ENCODE data around the gene SLC22A7. TPM values are rescaled to one million over a fixed set of nuclear protein-coding genes. Genes with fewer than 3 reads are reported as not detected.
"Not testable (repeated sequence)": the region's sequence is repeated elsewhere in the genome, so short reads cannot be mapped to it uniquely, and the experiment has no call there.

Gene SLC22A7
- total RNA-seq, 1 experiment from 2014 or later: not detected

DNA sequence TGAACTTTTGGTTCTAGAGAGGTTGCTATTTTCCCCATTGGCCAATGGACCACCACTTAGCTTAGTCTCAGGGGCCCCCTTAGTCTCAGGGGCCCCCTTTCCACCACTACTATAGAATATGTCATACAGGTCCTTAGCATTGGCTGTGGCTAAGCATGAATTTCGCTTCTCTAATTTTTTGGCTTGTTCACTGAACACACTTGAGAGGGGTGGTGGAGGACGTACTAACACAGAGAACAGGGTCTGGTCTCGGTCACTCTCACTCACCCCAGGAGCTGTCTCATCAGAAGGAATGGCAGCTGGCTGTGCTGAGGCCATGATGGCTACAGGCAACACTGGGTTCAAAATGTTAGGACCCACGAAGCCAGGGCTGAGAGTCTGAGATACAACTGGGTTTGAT lies 41.1 kb downstream of the SLC22A7 start:
- no peak overlapping the region for H3K4me3 Mint-ChIP-seq (ENCODE audit: low read depth, unreplicated experiment)
- no peaks in the 10 kb centered on the region for H3K9me3 Mint-ChIP-seq (ENCODE audit: low read depth, unreplicated experiment)
- no peaks in the 10 kb centered on the region for H3K27me3 Mint-ChIP-seq (ENCODE audit: unreplicated experiment)
- CTCF ChIA-PET: interaction anchor here (0.6 kb wide), 1 partner anchor 78 kb away, joined by 4 read pairs; no protein-coding TSS in a partner anchor
- peaks cover 4% of the 10 kb centered on the region for H3K36me3 Mint-ChIP-seq (ENCODE audit: insufficient read depth, unreplicated experiment)
- H3K4me1 Mint-ChIP-seq (ENCODE audit: low read depth, unreplicated experiment): peaks cover 7% of the 10 kb centered on the region
- intact Hi-C loops (cut with micrococcal nuclease; ENCODE audit: unreplicated experiment): no loop called here
- BruUV-seq (replicated peaks): no TSS peak
- no peak overlapping the region for H3K27ac Mint-ChIP-seq (ENCODE audit: unreplicated experiment)
- DNase-seq: no peak
- TF ChIP-seq, protein P1, sequence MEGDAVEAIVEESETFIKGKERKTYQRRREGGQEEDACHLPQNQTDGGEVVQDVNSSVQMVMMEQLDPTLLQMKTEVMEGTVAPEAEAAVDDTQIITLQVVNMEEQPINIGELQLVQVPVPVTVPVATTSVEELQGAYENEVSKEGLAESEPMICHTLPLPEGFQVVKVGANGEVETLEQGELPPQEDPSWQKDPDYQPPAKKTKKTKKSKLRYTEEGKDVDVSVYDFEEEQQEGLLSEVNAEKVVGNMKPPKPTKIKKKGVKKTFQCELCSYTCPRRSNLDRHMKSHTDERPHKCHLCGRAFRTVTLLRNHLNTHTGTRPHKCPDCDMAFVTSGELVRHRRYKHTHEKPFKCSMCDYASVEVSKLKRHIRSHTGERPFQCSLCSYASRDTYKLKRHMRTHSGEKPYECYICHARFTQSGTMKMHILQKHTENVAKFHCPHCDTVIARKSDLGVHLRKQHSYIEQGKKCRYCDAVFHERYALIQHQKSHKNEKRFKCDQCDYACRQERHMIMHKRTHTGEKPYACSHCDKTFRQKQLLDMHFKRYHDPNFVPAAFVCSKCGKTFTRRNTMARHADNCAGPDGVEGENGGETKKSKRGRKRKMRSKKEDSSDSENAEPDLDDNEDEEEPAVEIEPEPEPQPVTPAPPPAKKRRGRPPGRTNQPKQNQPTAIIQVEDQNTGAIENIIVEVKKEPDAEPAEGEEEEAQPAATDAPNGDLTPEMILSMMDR (IDR thresholded peaks at IDR 0.05; ENCODE audit: unreplicated experiment): no peak

DNA sequence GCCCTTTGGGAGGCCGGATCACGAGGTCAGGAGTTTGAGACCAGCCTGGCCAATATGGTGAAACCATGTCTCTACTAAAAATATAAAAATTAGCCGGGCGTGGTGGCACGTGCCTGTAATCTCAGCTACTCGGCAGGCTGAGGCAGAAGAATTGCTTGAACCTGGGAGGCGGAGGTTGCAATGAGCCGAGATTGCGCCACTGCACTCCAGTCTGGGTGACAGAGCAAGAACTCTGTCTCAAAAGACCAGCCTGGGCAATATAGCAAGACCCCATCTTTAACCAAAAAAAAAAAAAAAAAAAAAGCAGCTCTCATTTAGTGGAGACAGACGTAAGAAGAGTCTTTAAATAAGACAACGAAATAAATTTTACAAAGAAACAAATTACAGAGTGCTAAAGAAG lies 48.2 kb downstream of the SLC22A7 start:
- CTCF ChIA-PET: interaction anchor here (0.7 to 1.0 kb wide), 2 partner anchors 11 to 127 kb away, joined by 5 to 11 read pairs; no protein-coding TSS in a partner anchor
- H3K9me3 Mint-ChIP-seq (ENCODE audit: low read depth, unreplicated experiment); H3K36me3 Mint-ChIP-seq (ENCODE audit: insufficient read depth, unreplicated experiment); DNase-seq; H3K4me3 Mint-ChIP-seq (ENCODE audit: low read depth, unreplicated experiment); H3K27me3 Mint-ChIP-seq (ENCODE audit: unreplicated experiment); intact Hi-C loops (cut with micrococcal nuclease; ENCODE audit: unreplicated experiment); H3K27ac Mint-ChIP-seq (ENCODE audit: unreplicated experiment); BruUV-seq (replicated peaks); H3K4me1 Mint-ChIP-seq (ENCODE audit: low read depth, unreplicated experiment): not testable (repeated sequence)

DNA sequence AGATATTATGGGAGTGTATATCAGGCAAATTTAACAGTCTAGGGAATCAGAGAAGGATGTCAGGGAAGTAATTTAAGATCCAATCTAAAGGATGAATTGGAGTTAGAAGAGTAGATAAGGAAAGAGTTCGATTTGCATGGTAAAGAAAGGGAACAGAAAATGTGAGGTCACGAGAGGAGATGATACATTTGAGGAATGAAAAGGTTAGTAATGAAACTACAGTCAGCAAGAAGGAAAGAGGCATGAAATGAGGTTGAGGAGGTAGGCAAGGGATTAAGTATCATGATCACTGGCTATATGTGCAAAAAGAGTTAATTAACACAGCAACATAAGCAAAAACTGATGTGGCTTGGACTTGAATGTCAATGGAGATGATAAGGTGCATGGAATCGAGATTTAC lies 49.0 kb downstream of the SLC22A7 start:
- Mint-ChIP-seq H3K36me3 (ENCODE audit: insufficient read depth, unreplicated experiment) (peaks cover 4% of the 10 kb centered on the region), H3K4me3 (ENCODE audit: low read depth, unreplicated experiment) (no peak overlapping the region), H3K27ac (ENCODE audit: unreplicated experiment) (no peak overlapping the region), H3K4me1 (ENCODE audit: low read depth, unreplicated experiment) (no peaks in the 10 kb centered on the region), H3K9me3 (ENCODE audit: low read depth, unreplicated experiment) (no peaks in the 10 kb centered on the region), H3K27me3 (ENCODE audit: unreplicated experiment) (no peaks in the 10 kb centered on the region)
- no TSS peak for BruUV-seq (replicated peaks)
- intact Hi-C loops (cut with micrococcal nuclease; ENCODE audit: unreplicated experiment): no loop called here
- CTCF ChIA-PET: interaction anchor here (1.0 kb wide), 1 partner anchor 127 kb away, joined by 11 read pairs; no protein-coding TSS in a partner anchor
- TF ChIP-seq, protein P1 (IDR thresholded peaks at IDR 0.05; ENCODE audit: unreplicated experiment): no peak
- no peak for DNase-seq

DNA sequence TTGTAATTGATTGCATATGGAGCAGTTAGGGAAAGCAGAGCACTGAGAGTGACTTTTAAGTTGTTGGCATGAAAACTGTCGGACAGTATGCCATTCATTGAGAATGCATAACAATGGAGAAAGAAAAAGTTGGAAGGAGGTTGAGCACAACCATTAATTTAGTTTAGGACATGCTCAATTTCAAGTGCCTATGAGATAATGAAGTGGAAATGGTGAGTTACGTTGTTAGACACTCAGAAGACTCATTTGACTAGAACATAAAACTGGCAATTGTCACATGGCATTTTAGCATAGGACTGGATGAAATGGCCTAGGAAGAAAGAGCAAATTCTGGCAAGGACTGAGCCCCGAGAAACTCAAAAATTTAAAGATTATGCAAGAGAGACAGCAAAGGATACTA lies 49.4 kb downstream of the SLC22A7 start:
- TF ChIP-seq, protein P1 (IDR thresholded peaks at IDR 0.05; ENCODE audit: unreplicated experiment): no peak
- no peak for DNase-seq
- Mint-ChIP-seq H3K27ac (ENCODE audit: unreplicated experiment) (no peak overlapping the region), H3K36me3 (ENCODE audit: insufficient read depth, unreplicated experiment) (peaks cover 4% of the 10 kb centered on the region), H3K4me3 (ENCODE audit: low read depth, unreplicated experiment) (no peak overlapping the region), H3K9me3 (ENCODE audit: low read depth, unreplicated experiment) (no peaks in the 10 kb centered on the region), H3K4me1 (ENCODE audit: low read depth, unreplicated experiment) (no peaks in the 10 kb centered on the region), H3K27me3 (ENCODE audit: unreplicated experiment) (no peaks in the 10 kb centered on the region)
- no TSS peak for BruUV-seq (replicated peaks)
- intact Hi-C loops (cut with micrococcal nuclease; ENCODE audit: unreplicated experiment): no loop called here
- CTCF ChIA-PET: no interaction called here

DNA sequence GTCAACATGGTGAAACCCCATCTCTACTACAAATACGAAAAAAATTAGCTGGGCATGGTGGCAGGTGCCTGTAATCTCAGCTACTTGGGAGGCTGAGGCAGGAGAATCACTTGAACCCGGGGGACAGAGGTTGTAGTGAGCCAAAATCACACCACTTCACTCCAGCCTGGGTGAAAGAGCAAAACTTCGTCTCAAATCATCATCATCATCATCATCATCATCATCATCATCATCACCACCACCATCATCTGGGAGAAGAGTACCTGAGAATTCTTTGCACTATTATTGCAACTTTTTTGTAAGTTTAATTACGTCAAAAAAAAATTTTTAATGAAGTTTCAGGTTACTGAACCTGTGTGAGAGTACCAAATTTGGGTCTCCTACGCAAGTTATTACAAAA lies 53.9 kb downstream of the SLC22A7 start:
- BruUV-seq (replicated peaks); H3K9me3 Mint-ChIP-seq (ENCODE audit: low read depth, unreplicated experiment); H3K36me3 Mint-ChIP-seq (ENCODE audit: insufficient read depth, unreplicated experiment); DNase-seq; H3K4me3 Mint-ChIP-seq (ENCODE audit: low read depth, unreplicated experiment); intact Hi-C loops (cut with micrococcal nuclease; ENCODE audit: unreplicated experiment); H3K27ac Mint-ChIP-seq (ENCODE audit: unreplicated experiment); H3K4me1 Mint-ChIP-seq (ENCODE audit: low read depth, unreplicated experiment); H3K27me3 Mint-ChIP-seq (ENCODE audit: unreplicated experiment): not testable (repeated sequence)
- CTCF ChIA-PET: interaction anchor here (0.6 kb wide), 1 partner anchor 59 kb away, joined by 4 read pairs; no protein-coding TSS in a partner anchor

Other genes with a start within 250 kb of the SLC22A7 start
- 25.5 and 25.9 TPM in 2 replicates for gene CUL7, start 244.4 kb upstream of the SLC22A7 start, total RNA-seq (2022)
- gene MRPL2, start 238.8 kb upstream of the SLC22A7 start, total RNA-seq (2022): 125 and 135 TPM in 2 replicates
- 42.1 and 50.7 TPM in 2 replicates for gene KLC4, start 238.6 kb upstream of the SLC22A7 start, total RNA-seq (2022)
- 49.7 and 66.0 TPM in 2 replicates for gene PTK7, start 221.9 kb upstream of the SLC22A7 start, total RNA-seq (2022)
- gene SRF, start 127.0 kb upstream of the SLC22A7 start, total RNA-seq (2022): 43.4 and 48.0 TPM in 2 replicates
- 73.1 and 82.8 TPM in 2 replicates for gene CUL9, start 116.1 kb upstream of the SLC22A7 start, total RNA-seq (2022)
- 82.6 and 86.8 TPM in 2 replicates for gene DNPH1, start 68.8 kb upstream of the SLC22A7 start, total RNA-seq (2022)
- 0.17 and 0.29 TPM in 2 replicates for gene TTBK1, start 54.8 kb upstream of the SLC22A7 start, total RNA-seq (2022)
- 2.3 and 5.4 TPM in 2 replicates for gene CRIP3, start 10.6 kb downstream of the SLC22A7 start, total RNA-seq (2022)
- 14.7 and 15.8 TPM in 2 replicates for gene ZNF318, start 71.4 kb downstream of the SLC22A7 start, total RNA-seq (2022)
- 53.0 and 60.4 TPM in 2 replicates for gene ABCC10, start 129.3 kb downstream of the SLC22A7 start, total RNA-seq (2022)
- gene DLK2, start 157.3 kb downstream of the SLC22A7 start, total RNA-seq (2022): 0.59 and 0.86 TPM in 2 replicates
- gene TJAP1, start 179.3 kb downstream of the SLC22A7 start, total RNA-seq (2022): 70.7 and 72.3 TPM in 2 replicates
- gene LRRC73, start 212.1 kb downstream of the SLC22A7 start, total RNA-seq (2022): 0.47 and 0.50 TPM in 2 replicates
- 127 and 133 TPM in 2 replicates for gene YIPF3, start 218.7 kb downstream of the SLC22A7 start, total RNA-seq (2022)
- gene POLR1C, start 218.8 kb downstream of the SLC22A7 start, total RNA-seq (2022): 79.6 and 92.1 TPM in 2 replicates